GM19452 (cell line): ENCODE results near the gene OGDH.
"Not testable (repeated sequence)": the region's sequence is repeated elsewhere in the genome, so short reads cannot be mapped to it uniquely, and the experiment has no call there.

Source experiments
- ATAC-seq: cut with Tn5 transposase; IDR thresholded peaks from one replicate; pipeline ENCODE4 v1.9.1; 2021; ENCODE audit not compliant: unreplicated experiment

Gene OGDH

GRCh38 chr7:44580945-44581878 lies 25.2 kb upstream of the OGDH start:
- ATAC-seq: peak; percentile 29

GRCh38 chr7:44581879-44582603 lies 24.4 kb upstream of the OGDH start, which contains the start of gene TMED4:
Gene TMED4, minus strand, starts transcription at chr7:44582231. Its CDS starts 25 bp downstream, at chr7:44582206.
- peak; percentile 77 for ATAC-seq

- ATAC-seq: no peak
Observed at GRCh38 chr7:44583146-44583865, 23.1 kb upstream of the OGDH start.

GRCh38 chr7:44587843-44588711 lies 18.4 kb upstream of the OGDH start:
- ATAC-seq: no peak

GRCh38 chr7:44590910-44591309 lies 15.5 kb upstream of the OGDH start:
- ATAC-seq: no peak

GRCh38 chr7:44595934-44596635 lies 10.3 kb upstream of the OGDH start:
- ATAC-seq: no peak

GRCh38 chr7:44597181-44597580 lies 9.2 kb upstream of the OGDH start:
- not testable (repeated sequence) for ATAC-seq

GRCh38 chr7:44599222-44599621 lies 7.2 kb upstream of the OGDH start:
- ATAC-seq: no peak

- no peak for ATAC-seq
Observed at GRCh38 chr7:44602576-44602910, 3.9 kb upstream of the OGDH start.

- no peak for ATAC-seq
Observed at GRCh38 chr7:44603193-44603592, 3.2 kb upstream of the OGDH start.

- ATAC-seq: no peak
Observed at GRCh38 chr7:44604941-44605340, 1.5 kb upstream of the OGDH start.

GRCh38 chr7:44607141-44608068 lies 978 bp downstream of the OGDH start:
- ATAC-seq: no peak

GRCh38 chr7:44608916-44609648 lies 2.7 kb downstream of the OGDH start:
- no peak for ATAC-seq

- no peak for ATAC-seq
Observed at GRCh38 chr7:44609829-44610228, 3.4 kb downstream of the OGDH start.

GRCh38 chr7:44615149-44615611 lies 8.8 kb downstream of the OGDH start:
- ATAC-seq: no peak

GRCh38 chr7:44615793-44616192 lies 9.4 kb downstream of the OGDH start:
- no peak for ATAC-seq

- no peak for ATAC-seq
Observed at GRCh38 chr7:44616545-44616944, 10.1 kb downstream of the OGDH start.
